Right renal pelvis (tissue), 4 donors: Measurements from ENCODE around the gene ARHGAP29. TPM values are rescaled to one million over a fixed set of nuclear protein-coding genes. Genes with fewer than 3 reads are reported as not detected.
"Not testable (repeated sequence)": the region's sequence is repeated elsewhere in the genome, so short reads cannot be mapped to it uniquely, and the experiment has no call there.

Experiments
- DNase-seq, 4 donors: peaks; one replicate each; pipeline ENCODE4 v3.0.0-alpha.2; 2013; ENCODE audit warnings: low read depth in 4 of 4, low spot score in 3 of 4, missing footprints in 1 of 4
- polyA plus RNA-seq, 4 donors: library from polyadenylated mRNA; unstranded; fragments of 120-200 nt; gene quantifications; one replicate each; pipeline ENCODE4 v1.2.1, GENCODE V29; 2013; ENCODE audit not compliant: insufficient read length in 4 of 4

The ARHGAP29 gene
- polyA plus RNA-seq, 4 donors = 69.0 to 93.2 (median 87.0) TPM

DNA sequence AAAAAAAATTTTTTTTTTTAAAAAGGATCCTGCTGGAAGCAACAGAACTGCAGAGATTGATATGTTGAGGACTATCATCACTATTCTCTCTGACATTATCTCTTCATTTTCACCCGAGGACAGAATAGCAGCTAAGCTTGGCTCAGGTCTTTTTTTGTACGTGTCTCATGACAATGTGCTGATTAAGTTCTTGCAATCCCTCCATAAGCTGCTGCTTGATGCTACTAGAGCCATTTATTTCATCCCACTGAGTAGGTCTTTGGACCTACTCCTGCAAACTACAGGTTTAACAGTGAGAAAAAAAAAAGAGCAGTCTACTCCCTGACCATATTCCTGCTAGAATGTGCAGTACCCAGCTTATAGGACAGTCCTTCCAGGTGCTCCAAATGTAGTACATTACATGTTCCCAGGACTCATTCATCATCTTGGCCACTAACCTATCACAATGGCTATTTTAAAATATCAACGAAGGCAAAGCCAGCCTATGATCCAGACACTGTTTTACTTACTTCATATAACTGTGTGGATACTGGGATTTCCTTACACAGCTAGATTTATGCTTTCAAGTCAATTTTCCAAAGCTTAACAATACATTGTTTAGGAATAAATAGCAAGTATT lies 54.1 kb downstream of the ARHGAP29 start:
- DNase-seq = no peak

DNA sequence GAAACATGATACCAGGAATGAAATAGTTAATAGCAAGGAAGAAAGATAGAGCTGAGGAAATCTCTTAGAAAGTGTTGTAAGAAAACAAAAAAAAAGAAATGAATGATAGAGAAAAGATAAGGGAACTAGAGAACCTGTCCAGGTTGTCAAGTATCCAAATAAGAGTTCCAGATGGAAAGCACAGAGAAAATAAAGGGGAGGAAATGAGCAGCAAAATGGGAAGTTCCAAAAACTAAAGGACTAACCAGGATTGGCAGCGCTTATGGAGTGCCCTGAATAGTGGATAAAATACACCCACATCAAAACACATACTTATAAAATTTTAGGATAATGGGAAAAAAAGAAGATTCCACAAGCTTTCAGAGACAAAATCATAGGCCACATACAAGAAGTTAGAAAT lies 55.2 kb downstream of the ARHGAP29 start:
- no peak for DNase-seq

DNA sequence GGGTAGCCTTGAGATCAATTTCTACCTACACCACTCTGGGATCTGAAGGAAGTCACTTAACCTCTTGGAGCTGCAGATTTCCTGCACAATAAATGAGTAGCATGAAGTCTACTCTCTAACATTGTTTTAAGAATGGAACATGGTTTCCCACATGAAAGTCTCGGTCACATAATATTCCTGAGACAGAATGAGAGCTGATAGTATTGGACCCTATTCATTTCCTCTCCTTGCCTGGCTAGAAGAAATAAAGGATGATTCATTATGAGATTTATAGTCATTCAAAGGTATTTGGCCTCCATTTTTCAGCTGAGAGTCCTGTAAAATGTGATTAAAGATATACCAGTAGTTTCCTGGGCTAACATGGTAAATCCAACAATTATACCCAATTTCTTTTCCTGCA lies 56.7 kb downstream of the ARHGAP29 start:
- DNase-seq = no peak

DNA sequence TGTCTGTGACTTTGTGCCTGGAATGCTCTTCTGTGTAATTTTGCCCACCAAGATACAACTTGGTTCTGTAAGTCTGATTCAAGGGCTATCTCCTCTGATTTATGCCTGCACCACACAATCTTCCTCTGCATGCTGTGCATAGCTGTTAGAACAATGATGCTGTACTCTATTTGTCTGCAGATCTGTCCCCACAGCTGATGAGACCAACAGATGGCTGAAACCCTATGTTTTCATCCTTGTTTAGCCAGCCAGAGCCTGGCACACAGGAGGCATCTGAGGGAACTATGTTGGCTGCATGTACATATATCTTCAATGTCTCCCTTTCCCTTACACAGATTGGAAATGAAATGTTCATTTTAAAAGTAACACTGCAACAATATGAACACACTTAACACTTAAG lies 58.5 kb downstream of the ARHGAP29 start:
- DNase-seq = no peak

DNA sequence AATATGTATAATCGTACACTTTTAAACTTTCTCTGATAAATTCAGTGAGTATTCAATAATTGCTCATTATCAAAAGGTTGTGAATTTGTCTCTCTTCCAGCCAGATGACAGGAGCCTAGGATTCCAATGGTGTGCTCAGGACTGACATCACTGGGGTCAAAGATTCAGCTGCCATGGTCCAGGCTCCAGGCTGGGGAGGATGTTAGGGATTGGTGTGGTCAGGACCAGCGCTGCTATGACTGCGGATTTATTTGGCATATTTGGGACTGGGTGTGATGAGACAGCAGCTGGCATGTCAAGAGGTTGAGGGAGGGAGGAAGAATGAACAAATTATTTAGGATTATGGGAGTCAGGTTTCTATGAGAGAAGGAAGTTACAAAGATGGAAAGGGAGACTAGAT lies 68.3 kb downstream of the ARHGAP29 start:
- no peak for DNase-seq

DNA sequence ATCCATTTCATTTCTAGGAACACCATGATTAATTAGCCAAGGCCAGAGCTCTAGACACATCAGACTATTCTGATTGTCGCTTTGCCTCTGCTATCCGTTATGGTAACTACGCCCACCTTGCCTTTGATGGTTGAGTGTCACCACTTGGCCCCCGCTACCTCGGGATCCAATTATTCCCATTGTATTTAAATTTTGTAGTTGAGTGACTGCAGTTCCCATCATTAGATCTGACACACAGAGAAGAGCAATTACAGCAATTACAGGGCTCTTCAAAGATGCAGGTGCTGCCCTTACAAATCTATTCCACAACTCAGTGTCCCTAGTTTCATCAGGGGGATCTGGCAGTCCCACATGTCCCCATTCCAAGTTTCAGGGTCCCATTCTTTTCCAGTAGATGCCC lies 71.5 kb downstream of the ARHGAP29 start:
- DNase-seq = no peak

DNA sequence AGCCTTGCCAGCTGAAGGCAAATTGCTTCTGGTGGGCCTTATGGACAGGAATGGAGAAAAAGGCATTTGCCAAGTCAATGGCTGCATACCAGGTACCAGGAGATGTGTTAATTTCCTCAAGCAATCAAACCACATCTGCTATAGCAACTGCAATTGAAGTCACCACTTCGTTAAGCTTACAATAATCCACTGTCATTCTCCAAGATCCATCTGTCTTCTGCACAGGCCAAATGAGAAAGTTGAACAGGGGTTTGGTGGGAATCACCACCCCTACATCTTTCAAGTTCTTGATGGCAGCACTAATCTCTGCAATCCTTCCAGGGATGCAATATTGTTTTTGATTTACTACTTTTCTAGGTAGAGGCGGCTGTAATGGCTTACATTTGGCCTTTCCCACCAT lies 72.5 kb downstream of the ARHGAP29 start:
- not testable (repeated sequence) for DNase-seq

DNA sequence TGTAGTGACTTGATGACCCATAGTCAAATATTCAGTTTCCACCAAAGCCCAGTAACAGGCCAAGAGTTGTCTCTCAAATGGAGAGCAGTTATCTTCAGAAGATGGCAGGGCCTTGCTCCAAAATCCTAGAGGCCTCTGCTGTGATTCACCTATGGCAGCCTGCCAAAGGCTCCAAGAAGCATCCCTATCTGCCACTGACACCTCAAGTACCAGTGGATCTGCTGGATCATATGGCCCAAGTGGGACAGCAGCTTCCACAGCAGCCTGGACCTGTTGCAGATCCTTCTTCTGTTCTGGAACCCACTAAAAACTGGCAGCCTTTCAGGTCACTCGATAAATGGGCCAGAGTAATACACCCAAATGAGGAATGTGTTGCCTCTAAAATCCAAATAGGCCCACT lies 73.3 kb downstream of the ARHGAP29 start:
- DNase-seq = not testable (repeated sequence)

DNA sequence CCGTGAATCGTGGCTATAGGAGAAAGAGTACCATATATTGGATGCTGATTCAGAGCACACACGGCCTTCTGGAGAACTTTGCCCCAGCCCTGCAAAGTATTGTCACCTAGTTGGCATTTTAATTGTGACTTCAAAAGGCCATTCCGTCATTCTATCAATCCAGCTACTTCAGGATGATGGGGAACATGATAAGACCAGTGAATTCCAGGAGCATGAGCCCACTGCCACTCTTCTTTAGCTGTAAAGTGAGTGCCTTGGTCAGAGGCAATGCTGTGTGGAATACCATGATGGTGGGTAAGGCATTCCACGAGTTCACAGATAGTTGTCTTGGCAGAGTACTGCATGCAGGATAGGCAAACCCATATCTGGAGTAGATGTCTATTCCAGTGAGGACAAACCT lies 74.1 kb downstream of the ARHGAP29 start:
- DNase-seq = not testable (repeated sequence)

DNA sequence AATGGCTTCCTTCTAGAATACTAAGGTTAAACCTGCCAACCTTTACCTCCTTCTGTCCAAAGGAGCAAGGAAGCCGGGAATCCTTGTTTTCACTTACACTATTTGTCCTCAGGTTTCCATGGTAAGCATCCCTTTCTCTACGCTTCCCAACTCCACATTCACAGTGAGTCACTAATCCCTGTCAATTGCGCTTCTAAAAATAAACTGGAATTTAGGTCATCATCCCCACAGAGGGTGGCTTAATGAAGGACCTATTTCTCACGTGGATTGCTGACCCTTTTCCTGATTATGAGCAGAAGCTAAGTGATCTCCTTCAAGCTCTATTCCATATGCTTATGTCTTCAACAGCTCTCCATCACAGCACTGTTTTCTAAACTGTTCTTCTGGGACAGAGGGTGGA lies 76.6 kb downstream of the ARHGAP29 start:
- DNase-seq = no peak

DNA sequence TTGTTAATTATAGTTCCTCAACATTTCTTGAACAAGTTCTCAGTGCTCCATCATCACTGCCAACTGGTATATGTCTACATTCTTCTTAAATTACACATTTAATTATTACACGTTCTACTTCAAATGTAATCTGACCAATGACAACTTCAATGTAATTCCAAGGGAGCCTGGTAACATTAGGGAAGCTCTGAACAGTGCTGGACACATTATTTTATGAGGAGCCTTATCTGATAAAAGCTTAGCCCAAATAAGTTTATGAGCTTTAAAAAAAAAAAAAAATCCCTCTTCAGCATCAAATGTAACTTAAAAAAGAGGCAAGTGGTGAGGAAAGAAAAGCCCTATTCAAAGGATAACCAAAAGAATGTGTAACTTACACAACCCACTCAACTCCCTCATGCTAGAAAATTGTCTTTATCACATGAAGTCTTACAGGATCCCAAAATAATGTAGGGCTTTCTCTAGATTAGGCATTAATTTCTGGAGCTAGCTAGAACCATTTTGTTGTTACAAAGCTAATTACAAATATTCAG lies 81.2 kb downstream of the ARHGAP29 start:
- DNase-seq = no peak

DNA sequence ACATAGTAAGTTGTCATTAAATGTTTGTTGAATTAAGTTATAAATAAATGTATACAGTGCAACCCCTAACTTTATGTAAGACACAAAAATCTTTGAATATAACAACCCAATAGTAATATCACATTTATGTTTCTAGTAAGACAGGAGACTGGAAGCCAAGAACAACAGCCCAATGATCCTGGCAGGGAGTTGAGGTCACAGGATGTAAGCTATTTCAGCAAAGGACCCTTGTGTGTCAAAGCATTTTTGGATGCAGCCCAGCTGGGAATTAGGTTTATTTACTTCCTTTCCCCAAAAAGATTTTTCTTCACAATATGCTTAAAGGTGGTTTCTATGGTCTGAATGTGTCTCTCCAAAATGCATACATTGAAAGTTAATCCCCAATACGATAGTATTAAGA lies 82.4 kb downstream of the ARHGAP29 start:
- DNase-seq = peak in 1 of 4 donors; percentile 20

DNA sequence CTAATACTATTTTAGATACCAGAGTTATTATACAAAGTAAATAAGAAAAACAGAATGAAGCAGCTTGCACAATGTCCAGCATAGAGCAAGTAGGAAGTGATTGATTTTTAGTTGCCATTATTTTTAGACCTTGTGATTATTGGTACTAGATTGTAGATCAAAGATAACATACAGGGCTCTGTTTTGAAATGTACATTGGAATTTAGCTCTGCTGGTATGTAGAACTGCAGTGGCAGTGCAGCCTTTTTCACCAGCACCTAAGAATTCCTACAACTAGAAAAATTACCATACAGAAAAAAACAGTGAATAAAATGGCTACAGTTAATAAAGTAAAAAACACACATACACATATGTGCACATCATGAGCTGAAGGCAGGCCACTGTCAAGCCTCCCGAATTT lies 84.3 kb downstream of the ARHGAP29 start:
- no peak for DNase-seq

DNA sequence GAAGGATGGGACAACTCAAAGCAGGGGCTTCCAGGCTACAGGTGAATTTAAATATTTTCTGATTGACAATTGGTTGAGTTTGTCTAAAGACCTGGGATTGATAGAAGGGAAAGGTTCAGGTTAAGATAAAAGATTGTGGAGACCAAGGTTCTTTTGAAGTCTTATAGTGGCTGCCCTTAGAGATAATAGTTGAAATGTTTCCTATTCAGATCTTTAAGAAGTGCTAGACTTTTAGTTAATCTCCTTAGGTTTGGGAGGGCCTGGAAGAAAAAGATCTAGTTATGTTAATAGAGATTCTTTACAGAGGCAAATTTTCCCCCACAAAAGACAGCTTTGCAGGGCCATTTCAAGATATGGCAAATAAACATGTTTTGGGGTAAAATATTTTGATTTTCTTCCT lies 88.2 kb downstream of the ARHGAP29 start:
- DNase-seq = not testable (repeated sequence)

DNA sequence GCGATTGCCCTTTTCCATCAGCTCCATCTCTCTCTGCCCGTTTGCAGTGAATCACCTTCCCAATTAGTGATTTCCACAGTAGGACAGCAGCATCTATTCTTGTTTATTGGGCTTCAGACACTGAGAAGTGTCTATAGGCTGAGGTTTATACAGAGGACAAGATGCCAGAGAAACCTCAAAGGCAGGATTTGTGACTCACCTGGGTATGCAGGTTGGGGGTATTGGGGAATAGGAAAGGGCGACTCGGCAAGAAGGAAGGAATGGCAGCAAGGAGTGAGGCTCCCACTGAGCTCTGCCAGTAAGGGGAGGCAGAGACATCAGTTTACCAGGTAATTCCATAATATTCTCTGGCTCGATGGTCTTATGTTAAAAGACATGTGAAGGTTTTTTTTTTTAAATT lies 91.1 kb downstream of the ARHGAP29 start:
- DNase-seq = no peak

DNA sequence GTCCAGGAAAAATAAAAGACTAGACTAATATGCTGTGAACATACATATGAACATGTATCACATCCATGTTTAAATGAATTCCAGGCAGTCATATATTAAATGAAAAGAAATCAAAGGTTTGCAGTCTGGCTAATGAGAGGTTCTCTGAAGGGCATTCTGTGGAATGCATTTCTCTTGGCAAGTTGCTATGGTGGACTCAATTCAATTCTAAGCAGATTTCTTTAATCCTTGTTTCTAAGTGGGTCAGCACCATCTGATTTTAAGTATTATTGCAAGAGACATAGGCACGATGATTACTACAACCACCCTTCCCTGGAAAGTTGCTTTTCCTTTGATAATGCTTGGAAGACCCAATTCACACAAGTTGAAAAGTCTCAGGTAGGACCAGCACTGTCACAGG lies 92.5 kb downstream of the ARHGAP29 start:
- no peak for DNase-seq

DNA sequence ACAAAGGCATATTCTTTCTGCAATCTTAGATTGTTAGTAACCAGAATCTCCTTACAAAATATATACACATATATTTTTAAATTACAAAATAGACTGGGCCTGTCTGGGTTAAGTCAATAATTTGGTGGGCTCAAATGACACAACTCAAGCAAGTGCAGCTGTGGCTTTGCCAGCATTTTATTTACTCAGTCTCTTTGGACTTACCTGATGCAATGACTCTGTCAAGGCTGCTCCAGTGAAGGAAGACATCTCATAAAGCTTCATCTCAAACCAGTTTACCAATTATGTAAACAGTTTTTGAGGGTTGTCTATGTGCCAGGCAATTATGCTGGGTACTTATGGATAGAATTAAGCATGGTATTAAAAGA lies 93.6 kb downstream of the ARHGAP29 start:
- DNase-seq = no peak

DNA sequence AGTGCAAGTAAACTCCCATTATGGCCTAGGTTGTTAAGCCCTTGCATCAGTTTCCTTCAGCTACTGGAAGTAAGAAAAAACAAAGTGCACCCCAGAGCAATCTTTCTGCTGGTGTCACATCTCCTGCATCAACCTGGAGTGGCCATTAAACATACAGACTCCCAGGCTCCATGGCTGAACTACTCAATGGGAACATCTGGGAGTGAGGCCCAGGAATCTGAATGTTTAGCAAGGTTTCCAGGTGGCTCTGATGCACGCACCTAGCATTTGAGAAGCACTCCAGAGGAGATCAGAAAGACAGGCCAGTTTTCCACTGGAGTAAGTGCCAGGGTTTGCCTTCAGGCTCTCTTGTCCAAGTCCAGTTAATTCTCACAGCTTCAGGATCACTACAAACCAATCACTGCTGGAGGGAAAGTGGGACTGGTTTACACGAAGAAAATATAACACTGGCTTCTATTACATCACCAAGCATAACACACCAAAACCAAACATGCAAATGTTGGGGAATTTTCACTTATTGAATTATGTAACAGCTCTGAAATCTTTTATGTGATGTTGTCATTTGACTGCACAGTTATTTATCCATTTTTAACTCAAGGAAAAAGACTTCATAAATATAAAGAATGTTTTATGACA lies 94.1 kb downstream of the ARHGAP29 start:
- no peak for DNase-seq

DNA sequence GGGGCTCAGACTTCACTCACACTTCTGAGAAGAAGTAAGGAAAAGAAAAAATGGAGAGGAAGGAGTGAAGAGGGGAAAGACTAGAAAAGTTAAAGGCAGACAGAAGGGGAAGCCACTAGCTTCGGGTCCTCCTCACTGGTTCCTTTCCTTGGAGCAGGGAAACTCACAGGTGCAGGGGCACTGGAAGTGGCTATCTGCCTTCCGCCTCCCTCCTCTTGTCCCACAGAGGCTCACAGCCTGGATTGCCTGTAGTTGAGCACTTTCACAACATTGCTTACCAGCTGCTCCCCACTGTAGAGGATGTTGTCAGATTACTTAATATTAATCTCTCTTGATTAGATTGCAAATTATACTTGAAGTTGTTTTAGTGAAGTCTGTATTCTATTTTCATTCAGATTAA lies 94.8 kb downstream of the ARHGAP29 start:
- no peak for DNase-seq

DNA sequence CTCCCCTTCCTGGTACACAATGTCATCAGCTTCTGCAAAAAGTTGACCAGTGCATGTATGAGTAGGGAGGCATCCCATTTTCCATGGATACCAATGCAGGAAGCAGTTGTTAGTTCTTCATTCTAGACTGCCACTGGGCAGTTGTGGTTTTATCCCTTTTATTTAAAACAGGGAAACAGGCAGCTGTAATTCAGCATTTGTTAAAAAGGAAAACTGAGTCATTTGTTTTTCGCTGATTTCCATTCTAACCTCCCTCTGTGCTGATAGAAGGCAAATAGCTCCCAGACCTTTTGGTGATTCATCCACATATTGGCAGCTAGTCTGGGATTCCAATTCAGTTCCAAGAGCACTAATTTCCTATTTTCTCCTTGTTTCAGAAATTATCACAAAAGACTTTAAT lies 95.4 kb downstream of the ARHGAP29 start:
- DNase-seq = no peak

DNA sequence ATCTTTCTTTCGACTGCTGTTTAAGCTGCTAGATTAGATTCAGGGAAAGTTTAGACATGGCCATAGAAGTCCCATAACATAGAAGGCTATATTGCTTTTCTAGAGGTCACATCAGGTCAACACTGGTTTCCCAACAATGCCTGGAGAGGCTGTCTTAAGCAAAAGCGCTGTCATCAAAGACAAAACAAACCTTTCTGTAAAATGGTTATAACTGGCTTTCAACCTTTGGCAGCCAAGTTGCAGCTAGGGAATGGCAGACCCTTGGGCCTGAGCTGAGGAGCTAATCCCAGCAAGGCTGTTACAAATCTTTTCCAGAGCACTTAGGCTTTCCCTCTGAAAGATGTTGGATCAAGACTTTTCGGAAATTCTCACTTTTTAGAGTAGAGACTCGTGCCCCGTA lies 105.3 kb downstream of the ARHGAP29 start:
- DNase-seq = no peak

DNA sequence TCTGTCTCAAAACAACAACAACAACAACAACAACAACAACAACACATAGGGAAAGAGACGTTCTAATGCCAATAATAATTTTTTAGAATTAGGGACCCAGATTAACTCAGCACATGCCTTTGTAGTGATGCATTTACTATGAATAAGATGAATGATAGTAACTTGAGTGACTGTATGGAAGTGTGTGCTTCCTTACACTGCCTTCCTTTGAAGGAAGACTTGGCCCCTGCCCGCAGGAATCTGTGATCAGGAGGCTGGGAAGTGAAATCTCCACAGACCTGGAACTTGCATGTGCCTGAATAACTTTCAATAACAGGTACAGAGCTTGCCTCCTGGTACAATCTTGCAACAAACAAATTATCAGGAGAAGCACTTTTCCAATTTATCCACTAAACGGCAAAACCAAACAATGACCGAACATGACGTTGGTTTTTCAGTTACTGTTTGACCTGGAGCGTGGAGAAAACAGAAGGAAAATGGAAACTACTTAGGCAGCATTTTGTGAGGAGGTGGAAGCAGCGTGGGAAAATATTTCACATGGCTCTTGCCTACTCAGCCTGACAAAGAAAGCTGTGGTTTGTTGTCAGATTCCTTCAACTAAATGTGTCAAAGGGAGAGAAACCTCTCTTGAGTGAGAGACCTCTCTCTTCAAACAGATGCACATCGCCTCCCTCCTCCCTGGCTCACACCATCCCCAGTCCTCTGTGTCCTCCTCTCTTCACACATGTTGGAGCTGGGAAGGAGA lies 106.4 kb downstream of the ARHGAP29 start:
- no peak for DNase-seq
